Measurements from ENCODE around the gene KCTD17.
A peak's percentile ranks its signal among the peaks of the same experiment; 100 is the strongest.

The KCTD17 gene

DNA sequence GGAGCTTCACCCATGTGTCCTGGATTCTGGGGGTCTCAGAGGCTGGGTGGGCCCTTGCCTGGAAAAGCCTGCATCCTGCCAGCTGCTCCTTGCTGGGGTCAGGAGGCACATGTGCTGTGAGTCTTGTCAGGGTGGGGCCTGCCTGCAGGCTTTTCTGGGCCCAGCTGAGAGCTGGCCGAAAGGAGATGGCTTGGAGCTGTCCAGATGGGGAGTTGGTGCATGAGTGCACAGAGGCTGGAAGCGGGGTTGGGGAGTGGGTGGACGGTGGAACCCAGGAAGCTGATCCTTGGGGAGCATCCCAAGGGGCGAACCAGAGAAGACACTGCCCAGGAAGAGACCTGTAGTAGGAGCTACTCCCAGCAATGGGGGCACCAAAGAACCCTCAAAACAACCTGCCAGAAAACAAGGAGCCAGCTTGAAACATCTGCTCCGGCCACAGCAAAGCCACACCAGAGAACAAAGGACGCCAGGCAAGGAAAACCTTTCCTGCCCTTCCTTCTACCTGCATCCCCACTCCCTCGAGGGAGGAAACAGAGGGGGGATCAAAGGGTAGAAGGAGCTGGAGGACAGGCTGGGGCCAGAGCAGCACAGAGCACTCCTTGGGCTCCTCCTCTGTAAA lies 8.2 kb upstream of the KCTD17 start:
- DNase-seq (ENCODE audit: low read depth), result no peak

DNA sequence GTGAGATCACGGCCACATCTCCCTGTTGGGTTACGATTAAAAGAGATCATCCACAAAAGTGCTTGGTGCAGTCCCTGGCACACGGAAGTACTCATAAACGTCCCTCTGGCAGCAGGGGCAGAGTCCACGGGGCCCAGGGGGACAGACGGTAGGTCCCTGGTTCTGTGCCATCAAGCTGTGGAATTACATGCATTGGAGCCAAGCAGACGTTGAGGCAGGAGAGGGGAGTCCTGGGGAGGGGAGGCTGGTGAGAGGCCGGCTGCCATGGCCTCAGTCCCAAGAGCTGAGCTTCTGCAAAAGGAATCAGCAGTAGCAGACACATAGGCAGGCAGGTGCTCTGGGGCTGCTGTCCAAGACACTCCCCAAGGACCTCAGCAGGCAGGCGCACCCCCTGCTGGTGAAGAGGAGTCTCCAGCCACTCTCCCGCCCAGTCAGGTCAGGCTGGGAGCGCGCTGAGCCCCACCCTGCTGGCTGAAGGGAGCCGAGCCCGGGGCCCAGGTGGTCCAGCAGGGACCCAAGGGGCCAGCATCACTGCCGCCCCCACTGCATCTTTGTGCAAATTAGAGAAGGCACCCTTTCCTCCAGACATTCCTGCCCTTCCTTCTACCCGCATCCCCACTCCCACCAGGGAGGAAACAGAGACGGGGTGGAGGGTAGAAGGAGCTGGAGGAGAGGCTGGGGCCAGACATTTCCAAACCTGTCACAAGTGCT lies 7.6 kb upstream of the KCTD17 start:
- peak; percentile 28 for DNase-seq (ENCODE audit: low read depth)

DNA sequence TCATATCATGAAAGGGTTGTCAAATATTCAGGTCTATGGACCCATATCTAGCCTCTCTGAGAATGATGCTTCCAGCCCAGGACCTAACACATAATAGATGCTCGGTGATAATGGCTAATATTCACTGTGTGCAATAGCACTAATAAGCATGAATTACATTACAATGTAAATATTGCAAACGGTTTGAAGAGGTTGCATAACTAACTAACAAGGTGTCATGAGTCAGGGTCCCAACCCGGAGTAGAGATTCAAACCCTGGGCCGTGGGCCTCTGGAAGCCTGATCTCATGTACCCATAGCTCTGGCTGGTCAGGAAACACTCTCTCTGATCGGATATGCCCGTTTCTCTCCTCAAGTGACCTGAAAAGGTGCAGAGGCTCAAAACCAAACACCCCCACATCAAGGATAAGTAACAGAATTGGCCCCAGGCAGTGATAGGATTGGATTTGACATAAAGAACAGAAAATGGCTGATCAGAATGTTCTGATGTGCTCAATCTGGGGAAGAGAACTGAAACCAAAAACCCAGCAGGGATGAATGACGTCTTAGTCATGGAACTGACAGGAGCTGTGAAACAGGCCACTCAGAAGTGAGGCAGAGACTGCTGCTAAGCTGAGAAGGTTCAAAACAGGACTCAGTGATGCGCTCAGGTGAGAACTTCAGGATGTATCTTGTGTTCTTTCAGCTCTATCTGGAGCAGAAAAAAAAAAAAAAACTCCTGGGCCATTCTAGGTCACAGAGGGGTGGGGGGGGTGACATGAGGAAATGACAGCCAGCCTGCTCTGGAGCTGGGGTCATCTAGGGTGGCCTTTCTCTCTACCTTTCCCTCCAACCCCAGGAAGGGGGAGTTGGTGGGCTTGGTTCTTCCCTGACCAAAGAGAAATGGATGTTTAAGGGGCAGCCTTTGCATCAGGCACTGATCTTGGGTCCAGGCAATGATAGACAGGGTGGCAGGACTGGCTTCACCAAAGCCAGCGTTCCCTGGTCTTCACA lies 6.6 kb upstream of the KCTD17 start:
- DNase-seq (ENCODE audit: low read depth), result no peak

DNA sequence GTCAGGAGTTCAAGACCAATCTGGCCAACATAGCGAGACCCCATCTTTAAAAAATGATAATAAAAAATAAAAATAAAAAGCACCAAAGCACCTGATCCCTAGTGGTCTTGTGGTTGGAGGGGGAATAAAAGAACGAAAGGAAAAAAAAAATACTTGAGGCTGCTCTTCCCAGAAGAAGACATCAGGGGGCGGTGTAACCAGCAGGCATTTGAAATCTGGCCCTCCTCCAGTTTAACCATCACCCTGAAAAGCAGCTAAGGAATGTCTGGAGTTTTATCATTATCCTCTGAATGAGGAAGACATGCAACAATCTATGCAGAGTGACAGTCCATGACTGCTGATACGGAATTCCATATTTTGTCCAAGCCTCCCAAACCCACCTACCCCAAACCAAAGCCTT lies 5.6 kb upstream of the KCTD17 start:
- no peak for DNase-seq (ENCODE audit: low read depth)

DNA sequence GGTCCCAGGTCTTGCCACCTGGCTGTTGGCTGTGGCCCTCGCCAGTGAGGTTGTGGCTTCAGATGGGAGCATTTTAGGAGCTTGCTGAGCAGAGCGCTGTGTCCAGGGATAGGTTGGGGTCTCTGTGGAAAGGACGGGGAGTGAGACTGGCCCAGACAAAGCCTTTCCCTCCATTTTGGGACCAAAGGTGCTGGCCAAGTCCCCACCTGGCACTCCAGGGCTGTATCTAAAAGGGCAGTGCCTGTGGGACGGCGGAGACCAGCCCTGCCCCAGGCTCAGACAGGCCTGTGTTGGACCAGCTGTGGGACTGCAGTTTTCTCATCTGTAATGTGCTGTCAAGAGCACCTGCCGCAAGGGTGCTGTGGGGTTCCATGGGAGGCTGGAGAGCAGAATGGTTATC lies 5.0 kb upstream of the KCTD17 start:
- no peak for DNase-seq (ENCODE audit: low read depth)

DNA sequence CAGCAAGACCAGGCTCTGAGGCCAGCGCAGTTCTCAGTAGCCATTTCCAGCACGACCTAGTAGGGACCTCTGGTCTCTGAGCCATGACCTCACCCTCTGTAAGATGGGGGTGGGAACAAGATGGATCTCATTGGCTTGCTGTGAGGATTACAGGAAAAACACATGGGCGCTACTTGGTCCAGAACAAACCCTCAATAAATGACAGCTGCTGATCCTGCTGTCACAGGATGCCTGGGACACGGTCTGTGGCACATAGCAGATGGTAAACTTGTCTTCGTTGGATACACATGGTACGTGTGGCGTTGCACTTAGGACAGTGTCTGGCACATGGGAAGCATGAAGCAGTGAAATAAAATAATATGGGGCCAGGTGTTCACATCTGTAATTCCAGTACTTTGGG lies 4.5 kb upstream of the KCTD17 start:
- no peak for DNase-seq (ENCODE audit: low read depth)

DNA sequence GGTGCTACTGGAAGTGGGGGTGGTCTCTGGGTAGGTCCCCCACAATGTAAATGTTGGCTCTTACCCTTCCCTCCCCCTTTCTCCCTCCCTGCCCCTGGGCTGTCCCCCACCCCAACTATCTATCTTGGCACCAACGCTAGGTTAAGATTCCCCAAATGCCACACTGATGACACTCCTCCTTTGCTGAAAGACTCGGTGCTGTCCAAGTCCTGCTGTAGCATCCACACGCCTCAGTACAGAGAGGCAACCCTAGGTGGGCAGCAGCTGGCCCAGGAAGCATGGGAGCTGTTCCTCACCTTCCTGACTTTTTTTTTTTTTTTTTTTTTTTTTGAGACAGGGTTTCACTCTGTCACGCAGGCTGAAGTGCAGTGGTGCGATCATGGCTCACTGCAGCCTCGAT lies 3.4 kb upstream of the KCTD17 start:
- no peak for DNase-seq (ENCODE audit: low read depth)

DNA sequence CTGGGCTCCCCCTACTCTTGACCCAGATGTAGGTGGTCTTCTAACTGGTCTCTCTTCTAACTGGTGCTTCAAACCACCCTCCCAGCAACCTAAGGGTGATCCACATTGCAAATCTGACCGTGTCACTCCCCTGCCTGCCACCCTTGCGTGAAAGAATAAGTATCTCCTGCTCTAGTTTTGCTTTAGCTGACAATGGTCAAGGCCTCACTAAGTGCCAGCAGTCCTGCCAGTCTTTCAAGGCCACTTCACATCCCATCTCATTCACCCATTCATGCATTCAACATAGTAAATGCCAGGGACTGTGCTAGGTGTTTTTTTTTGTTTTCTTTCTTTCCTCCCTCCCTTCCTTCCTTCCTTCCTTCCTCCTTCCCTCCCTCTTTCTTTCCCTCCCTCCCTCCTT lies 2.3 kb upstream of the KCTD17 start:
- no peak for DNase-seq (ENCODE audit: low read depth)

DNA sequence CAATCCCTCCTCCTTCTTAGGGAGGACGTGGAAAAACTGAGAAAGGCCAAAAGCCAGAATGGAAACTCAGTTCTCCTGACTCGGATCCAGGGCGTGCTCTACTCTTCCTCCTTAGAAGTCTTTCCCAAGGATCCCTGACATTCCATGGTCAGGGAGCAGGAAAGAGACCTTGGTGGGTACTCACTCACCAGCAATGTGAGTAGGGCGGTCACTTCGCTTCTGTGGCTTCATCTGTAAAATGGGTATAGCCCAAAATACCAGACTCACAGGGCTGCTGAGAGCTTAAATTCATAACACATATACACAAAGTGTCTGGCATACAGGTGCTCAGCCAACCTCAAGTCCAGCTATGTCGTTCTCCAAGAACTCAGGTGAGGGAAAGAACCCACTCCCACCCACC lies 629 bp upstream of the KCTD17 start:
- no peak for DNase-seq (ENCODE audit: low read depth)

DNA sequence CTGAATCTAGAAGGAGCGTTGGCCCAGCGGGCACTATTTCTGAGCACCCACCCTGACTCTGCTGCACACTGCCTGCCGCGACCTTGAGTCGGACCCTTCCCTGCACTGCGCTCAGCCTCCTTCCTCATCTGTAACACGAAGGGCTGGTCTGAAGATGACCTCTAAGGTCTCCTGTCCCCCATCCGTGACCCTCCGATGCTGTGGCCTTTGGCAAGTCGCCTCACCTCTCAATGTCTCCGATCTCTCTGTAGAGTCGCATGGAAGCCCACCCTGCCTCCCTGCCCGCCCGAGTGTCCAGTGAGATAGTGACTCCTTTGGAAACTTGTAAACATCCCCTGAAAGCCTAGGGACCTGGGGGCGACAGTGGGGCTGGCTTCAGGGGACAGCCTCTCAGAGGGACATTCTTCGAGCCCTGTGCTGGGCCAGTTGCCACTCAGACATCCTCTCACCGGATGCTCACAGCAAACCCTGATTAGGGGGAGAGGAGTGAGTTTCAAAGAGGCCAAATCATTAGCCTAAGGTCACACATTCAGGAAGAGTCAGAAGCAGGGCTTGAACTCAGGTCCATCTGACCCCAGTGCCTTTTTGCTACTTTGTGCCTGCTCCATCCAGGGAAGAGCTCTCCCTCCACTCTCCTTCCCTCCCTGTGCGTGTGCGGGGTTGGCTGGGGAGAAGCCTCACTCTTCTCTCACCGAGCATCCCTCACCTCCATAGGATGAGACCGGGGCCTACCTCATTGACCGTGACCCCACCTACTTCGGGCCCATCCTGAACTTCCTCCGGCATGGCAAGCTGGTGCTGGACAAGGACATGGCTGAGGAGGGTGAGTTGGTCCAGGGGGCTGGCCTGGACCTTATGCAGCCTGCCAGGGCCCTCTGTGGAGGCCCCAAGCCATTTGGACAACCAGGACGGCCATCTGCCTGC lies 1.1 kb downstream of the KCTD17 start:
- DNase-seq (ENCODE audit: low read depth), result no peak

DNA sequence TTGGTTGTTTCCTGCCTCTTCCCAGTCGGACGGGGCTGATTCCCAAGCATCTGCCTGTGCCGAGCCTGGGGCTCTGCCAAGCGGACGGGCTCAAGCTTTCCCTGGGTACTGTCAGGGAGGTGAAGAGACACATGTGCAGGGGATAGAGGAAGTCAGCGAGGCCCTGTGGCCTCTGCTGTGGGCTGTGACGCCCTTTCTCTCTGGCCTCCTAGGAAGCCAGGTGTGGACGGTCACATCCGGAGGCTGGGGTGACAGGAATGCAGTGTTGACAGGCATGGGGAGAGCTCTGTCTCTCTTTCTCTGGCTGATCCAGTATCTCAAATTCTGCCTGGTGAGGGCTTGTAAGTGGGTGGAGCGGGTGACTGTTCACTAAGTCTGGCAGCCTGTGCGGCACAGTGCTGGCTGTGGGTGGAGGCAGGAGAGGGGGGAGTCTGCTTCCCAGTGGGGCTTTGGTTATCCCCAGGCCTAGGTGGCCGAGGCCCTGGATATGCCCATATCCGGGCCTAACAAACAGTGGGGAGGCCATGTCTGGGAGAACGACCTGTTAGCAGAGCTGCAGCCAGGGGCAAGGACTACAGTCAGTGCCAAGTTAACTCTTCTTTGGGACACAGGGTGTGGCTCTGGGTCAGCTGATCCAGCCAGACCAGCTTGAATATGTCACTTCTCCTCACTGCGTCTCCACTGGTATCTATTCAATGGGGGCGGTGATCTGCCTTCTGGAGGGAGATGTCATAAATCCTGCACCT lies 1.9 kb downstream of the KCTD17 start:
- DNase-seq (ENCODE audit: low read depth), result no peak

DNA sequence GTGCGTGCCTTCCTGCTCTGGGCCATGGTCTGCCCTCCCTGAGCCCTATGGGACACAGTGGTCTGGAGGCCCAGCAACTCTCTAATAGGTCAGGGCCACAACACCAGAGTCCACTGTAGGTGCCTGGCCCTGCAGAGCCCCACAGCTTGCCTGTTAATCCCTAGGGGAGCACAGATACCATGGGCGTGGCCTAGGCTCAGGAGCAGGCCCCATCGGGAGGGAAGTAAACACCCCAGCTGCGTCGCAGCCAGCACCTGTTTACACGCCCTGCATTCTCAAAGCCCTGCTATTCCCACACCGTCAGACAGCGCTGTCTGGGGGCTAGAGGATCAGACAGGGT lies 2.5 kb downstream of the KCTD17 start:
- no peak for DNase-seq (ENCODE audit: low read depth)

DNA sequence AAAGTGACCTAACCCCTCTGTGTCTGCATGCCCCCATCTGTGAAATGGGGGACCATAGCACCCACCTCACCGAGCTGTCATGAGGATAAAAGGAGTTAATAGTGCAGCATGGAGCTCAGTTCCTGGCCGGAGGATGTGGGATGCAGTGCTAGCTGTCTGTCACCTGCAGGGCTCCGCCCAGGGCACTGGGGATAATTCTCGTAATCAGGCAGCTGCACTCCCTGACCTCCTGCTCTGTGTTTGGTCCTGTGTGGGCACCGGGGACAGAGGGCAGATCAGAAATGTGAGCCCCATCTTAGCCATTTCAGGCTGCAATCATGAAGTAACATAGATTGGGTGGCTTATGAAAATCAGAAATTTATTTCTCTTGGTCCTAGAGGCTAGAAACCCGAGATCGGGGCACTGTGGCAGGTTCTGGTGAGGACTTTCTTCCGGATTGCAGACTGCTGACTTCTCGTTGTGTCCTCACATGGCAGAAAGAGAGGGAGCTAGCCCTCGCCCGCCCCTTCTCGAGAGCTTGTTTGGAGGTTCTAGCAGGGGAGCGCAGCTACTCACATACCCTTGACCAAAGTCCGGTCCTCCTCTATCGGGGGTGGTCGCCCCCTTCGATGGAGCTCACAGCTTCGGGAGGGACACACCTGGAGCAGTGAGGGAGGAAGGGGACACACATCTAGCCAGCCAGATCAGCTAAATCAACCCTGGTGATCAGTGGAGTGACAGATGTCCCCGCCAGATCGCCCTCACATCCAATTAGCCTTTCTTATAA lies 3.2 kb downstream of the KCTD17 start:
- no peak for DNase-seq (ENCODE audit: low read depth)

DNA sequence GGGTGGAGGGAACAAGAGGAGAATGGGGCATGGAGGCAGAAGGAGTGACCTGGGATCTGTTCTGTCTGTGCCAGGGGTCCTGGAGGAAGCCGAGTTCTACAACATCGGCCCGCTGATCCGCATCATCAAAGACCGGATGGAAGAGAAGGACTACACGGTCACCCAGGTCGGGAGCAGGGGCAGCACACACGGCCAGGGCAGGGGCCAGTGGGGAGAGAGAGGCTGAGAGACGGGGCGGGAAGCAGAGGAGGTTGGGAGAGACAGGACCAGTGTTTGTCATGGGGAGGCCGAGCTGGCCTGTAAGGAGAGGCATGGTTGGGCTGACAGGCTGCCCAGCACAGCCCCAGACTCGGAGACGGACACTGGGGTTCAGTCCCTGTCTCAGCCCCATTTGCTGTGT lies 4.7 kb downstream of the KCTD17 start:
- no peak for DNase-seq (ENCODE audit: low read depth)

DNA sequence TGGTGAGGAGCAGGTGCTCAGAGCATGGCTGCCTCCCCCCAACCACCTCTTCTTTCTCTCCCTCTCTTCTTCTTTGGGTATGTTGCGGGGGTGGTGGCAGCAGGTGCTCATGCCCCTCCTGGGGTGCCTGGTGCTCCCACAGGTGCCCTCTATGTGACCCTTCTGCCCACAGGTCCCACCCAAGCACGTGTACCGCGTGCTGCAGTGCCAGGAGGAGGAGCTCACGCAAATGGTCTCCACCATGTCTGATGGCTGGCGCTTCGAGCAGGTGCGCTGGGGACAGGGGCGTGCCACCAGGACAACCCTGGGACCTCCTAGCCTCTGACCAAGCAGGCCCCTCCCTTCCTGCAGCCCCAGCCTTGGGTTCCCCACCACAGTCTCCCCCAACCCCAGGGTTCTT lies 5.7 kb downstream of the KCTD17 start:
- DNase-seq (ENCODE audit: low read depth), result no peak

DNA sequence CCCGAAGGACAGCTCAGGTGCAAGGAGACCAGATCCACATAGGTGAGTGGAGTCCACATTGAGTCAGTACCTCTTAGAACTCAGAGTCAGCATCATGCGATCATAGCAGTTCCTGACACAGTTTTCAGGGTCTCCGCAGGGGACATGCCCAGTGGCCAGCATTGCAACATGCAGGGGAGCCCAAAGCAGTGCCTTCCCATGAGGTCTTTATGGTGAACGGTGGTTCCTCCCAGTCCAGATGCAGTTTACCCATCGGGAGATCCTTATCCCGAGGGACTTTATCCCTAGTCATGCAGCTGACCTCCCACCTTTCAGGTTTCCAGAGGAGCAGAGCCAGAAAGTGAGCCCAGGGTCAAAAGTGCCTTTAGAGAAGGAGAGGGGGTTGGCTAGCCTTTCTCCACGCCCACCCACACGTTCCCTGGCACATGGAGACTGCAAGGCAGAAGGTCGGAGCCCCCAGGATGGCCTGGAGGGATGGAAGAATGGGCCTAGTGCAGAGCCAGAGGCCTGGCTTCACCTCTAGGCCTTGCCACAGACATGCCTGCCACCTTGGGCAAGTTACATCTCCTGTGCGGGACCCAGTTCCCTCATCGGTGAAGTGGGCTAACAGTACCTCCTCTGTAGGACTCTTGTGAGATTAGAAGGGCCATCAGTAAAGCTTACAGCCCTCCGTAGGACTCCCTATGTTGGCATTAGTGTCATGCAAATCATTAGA lies 6.4 kb downstream of the KCTD17 start:
- DNase-seq (ENCODE audit: low read depth), result no peak

DNA sequence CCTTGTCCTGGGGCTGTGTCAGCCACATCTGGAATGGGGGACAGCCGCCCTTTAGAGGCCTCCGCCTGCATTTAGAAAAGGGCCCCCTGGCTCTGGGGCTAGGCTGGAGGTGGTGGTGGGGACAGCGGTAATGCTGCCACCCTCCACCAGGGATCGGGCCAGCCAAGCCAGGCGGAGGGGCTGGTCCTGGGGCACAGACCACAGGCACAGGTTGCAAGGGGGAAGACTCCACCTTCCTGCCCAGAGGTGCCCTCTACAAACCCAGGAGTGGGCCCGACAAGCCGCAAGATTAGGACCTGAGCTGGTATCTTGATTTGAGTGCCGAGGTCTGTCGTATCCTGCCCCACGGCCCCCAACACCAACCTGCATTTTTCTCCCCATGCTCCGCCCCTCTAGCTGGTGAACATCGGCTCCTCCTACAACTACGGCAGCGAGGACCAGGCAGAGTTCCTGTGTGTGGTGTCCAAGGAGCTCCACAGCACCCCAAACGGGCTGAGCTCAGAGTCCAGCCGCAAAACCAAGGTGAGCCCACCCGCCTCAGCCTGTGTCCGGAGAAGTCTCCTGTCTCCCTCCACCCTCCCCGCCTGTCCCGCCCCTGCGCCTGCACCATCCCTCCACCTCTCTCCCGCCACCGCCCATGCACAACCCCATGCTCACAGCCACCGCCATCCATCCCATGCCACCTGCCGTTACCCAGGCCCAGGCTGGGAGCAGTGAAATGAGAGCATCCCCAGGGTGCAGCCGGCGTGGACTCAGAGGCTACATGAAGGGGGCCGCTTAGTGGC lies 7.6 kb downstream of the KCTD17 start:
- DNase-seq (ENCODE audit: low read depth), result no peak

DNA sequence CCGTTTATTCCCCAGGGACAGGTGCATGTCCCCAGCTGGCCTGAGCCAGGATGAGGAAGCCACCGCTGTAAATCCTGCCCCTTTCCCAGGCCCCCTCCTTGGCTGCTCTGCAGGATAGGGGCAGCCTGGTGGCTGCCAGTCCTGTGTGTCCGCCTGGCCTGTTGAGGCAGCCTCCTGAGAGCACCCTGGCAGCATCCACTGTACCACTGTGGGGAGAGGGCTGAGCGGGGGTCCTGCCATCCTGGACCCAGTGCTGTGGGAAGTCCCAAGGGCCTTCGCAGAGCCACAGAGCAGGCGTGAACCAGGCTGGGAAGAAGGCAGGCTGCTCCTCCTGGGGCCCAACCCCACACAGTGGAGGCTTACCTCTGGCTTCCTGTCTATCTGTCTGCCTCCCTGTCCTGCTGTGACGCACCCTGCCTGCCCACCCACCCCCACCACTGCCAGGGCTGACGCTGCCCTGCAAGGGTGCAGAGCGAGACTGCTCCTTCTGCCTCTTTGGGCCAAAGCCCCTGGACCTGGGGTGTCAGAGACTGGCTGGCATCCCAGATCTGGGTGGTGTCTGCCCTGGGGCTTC lies 8.4 kb downstream of the KCTD17 start:
- no peak for DNase-seq (ENCODE audit: low read depth)
